PC-3 (cell line): ENCODE measurements around the gene PRRT4.

Source experiments
- EZH2 ChIP-seq: fragments of 300-600 bp; sonication (generic); IDR thresholded peaks from one replicate; pipeline ENCODE4 v1.6.1; 2017; ENCODE audit warnings: antibody characterized with exemption, mild to moderate bottlenecking, low read length; ENCODE audit not compliant: unreplicated experiment
- TF ChIP-seq, protein P1 (sequence below): fragments of 300-600 bp; sonication (generic); conservative IDR thresholded peaks from 2 replicates; pipeline ENCODE4 v1.5.1; 2017; ENCODE audit warnings: antibody characterized with exemption, low read depth, mild to moderate bottlenecking, low read length

DNA sequence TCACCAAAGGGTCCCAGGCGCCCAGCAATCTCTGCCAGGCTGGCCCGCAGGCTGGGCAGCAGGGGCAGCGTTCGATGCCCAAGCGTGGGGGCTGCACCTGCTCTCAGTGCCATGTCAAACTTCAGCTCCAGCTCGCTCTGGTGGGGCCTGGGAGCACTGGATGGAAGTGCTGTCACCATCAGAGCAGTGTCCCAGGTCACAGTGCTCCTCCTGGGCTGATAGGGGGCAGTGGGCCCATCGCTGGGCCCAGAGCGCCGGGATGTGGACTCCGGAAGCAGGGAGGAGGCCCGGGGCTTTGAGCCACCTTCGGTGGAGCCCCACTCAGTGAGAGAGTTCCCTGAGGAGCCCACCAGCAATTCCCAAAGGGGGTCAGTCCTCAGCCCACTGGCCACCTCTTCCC lies 2.2 kb downstream of the PRRT4 start:
- TF ChIP-seq, protein P1, sequence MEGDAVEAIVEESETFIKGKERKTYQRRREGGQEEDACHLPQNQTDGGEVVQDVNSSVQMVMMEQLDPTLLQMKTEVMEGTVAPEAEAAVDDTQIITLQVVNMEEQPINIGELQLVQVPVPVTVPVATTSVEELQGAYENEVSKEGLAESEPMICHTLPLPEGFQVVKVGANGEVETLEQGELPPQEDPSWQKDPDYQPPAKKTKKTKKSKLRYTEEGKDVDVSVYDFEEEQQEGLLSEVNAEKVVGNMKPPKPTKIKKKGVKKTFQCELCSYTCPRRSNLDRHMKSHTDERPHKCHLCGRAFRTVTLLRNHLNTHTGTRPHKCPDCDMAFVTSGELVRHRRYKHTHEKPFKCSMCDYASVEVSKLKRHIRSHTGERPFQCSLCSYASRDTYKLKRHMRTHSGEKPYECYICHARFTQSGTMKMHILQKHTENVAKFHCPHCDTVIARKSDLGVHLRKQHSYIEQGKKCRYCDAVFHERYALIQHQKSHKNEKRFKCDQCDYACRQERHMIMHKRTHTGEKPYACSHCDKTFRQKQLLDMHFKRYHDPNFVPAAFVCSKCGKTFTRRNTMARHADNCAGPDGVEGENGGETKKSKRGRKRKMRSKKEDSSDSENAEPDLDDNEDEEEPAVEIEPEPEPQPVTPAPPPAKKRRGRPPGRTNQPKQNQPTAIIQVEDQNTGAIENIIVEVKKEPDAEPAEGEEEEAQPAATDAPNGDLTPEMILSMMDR = no peak
- TF ChIP-seq EZH2 = no peak
